GM19452 (cell line): ENCODE data around the gene NEK10.

Experiments
- ATAC-seq: cut with Tn5 transposase; IDR thresholded peaks from one replicate; pipeline ENCODE4 v1.9.1; 2021; ENCODE audit not compliant: unreplicated experiment

Gene NEK10

DNA sequence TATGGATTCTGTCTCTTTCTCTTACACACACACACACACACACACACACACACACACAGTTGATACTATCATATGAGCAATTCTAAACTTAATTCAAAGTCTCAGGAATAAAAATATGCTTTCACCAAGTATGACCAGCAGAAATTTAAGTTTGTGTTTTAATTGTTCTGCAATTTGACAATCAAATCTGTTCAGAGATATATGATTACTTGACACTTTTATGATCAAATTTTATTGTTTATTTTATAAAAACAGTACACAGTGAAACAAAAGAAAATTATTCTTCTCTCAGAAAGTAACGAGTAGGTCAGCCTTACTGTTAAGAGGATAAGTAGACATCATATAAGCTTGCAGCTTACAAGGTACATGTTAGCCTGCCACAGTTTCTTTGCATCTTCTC is 114.3 kb downstream of the NEK10 start:
- no peak for ATAC-seq

DNA sequence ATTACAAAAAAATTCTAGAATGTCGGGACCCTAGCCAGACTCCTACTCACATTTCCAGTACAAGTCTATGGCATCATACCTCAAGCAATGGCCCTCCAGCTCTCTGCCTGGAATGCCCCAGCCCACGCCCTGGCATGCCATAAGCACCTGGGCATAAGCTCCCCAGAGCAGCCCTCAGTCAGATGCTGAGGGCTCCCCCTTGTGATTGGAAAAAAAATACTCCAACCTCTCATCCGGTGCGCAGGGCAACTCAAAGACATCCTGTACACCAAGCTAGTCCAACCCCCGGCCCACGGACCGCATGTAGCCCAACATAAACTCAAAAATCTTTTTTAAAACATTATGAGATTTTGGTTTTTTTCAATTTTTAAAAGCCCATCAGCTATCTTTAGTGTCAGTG is 115.4 kb downstream of the NEK10 start:
- peak; percentile 63 for ATAC-seq

DNA sequence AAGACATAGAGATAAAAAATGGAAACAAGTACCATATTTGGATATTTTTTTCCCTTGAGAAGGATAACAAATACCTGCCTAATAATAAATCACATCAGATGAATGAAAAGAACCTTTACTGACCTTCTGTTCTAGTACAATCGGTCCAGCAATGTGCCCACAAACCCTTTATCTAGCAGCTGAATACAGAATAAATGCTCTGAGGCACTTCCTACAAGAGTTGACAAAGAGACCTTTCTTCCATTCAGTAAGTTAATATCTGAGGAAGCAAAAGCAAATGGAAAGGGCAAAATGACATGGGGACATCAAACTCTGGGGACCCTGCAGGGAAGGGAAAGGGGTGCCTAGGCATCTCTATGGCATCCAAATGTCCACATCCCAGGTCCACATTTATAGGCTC is 115.8 kb downstream of the NEK10 start:
- no peak for ATAC-seq

DNA sequence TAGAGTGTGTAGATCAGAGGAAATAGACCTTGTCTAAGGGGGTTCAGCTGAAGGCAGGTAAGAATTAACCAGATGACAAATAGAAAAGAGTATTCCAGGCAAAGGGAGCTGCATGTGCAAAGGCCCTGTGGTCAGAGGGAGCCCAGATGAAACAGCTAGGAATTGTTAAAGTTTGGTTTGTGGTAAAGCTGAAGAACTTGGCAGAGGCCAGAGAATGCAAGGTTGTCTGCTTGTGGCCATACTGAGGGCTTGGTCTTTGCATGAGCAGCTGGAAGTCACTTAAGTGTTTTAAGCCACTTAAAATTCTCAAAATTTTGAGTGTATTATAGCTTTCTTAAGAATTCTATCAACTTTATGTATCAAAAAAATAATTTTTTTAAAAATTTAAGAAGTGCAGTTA is 116.5 kb downstream of the NEK10 start:
- ATAC-seq, result no peak

DNA sequence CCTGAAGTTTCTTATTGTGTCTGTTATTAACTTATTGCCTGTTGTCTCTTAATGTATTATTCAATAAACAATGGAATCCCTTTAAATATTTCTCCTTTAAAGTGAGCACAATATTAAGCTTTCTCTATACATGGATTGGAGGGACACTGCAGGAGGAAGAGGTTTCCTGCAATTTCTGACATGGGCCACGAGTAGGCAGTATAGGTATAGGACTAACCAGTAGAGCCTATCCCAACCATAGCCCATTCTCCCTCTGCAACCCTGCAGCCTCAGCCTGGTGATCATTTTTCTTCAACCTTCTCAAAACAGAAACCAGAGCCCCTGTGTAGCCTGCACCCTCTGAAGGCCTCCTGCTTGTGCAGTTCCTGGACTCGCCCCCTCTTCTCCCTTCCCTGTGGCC is 124.8 kb downstream of the NEK10 start:
- no peak for ATAC-seq

DNA sequence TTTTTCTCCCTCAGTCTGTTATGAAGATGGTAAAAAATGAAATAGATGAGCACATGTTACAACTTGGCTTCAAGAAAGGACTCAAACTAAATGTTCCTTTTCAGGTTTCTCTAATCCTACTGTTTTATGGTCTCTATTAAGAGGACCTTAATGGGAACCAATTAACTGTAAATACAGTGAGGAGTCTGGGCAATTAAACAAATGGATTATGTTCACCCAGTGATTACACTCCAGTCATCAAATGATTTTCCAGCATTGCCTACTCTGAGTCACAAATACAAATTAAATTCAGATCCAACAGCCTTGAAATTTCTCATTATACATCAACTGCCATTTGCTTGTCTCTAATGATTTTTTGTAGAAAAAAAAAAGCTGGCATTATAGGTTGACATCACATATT is 129.2 kb downstream of the NEK10 start:
- ATAC-seq, result no peak

DNA sequence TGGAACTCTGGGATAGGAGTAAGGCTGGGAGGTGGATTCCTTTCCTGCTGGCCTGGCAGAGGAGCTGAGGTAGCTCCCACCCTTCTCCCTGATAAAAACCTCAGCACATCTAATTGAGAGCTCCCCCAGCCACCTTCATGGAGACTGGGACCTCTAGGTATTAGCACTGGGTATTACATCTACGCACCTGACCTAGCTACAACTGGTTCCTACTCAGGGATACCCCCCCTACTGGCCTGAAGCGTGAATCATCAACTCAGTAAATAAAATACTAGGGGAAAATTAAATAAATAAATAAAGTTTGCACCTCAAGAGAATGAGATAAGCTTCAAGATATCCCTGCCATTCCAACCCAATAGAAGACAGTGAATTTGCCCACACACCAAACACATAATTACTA is 140.4 kb downstream of the NEK10 start:
- ATAC-seq, result no peak

DNA sequence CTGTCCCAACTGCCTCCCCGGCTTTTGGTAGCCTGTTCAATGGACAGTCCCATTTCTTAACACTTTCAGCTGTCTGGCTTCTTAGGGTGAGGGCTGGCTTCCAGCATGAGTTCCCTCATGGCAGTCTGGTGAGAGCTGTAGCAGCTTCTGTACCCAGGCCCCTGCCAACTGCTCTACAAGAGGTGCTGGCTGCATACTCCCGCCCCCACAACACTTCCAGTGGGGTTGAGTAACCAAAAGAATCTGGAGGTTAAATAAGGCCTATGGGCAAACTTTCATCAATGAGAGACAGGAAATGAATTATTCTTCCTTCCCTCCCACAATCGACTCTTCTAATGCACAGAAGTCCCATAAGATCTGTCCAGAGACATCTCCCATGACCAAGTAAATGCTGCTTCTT is 145.0 kb downstream of the NEK10 start:
- ATAC-seq, result no peak

DNA sequence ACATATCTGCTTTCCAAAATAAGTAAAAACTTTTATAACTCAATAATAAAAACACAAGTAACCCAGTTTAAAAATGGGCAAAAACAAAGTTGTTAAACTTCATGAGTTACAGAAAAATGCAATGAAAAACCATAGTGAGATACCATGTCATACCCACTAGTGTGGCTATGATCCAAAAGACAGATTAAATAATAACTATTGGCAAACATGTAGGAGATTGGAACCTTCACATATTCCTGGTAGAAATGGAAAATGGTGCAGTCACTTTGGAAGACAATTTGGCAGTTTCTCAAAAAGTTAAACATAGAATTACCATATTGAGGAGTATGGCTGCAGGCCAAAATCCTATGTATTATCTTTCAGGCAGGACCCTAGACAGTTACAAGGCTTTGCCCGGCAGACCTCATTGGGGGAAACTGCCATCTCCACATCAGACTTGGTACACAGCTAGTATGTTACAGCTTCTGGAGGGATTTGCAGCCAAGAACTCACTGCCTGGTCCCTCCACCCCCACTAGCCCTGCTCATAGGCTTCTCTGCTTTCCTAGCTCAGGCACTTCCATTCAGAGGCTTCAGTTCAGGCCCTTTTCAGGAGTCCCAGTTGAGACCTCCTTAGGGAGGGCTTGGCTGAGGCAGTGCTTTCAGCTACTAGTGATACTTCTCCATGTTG is 147.8 kb downstream of the NEK10 start:
- no peak for ATAC-seq

DNA sequence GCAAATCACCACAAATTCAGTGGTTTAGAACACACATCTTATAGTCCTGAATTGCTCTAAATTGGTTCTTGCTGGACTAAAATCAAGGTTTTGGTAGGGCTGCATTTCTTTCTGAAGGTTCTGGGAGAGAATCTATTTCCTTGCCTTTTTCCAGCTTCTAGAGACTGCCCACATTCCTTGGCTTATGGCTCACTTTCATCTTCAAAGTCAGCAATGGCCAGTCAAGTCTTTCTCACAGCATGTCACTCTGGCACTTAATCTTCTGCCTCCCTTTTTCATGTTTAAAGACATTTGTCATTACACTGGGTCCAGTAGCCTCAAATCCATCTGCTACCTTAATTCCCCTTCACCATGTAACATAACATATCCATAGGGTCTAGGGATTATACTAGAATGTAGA is 149.0 kb downstream of the NEK10 start:
- ATAC-seq, result no peak

DNA sequence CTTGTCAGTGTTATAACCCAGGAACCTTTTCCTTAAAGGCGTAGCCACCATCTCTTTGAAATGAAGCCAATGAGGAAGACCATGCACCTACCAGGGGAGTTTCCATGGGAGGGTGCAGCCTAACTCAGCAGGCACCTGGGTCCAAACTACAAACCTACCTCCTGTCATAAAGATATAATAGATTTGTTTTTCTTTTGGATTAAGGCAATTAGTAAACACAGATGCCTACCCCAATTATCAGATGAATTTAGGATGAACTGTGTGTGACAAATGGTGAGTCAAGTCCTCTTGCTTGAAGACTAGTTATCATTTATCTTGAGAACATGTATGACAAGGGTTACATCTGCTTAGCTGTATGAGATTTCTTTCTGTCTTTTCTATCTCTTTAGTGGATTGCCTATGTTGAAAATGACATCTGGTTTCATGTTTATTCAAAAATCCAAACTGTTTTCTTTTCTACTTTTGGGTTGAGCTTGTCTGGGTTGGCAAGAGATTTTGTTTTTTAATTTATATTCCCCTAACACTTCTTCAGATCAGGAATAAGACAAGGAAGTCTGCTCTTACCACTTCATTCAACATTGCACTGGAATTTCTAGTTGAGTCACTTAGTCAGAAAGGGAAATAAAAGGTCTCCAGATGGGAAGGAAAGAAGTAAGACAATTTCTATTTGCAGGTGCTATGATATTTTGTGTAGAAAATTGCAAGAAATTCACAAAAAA is 149.9 kb downstream of the NEK10 start:
- ATAC-seq, result no peak

DNA sequence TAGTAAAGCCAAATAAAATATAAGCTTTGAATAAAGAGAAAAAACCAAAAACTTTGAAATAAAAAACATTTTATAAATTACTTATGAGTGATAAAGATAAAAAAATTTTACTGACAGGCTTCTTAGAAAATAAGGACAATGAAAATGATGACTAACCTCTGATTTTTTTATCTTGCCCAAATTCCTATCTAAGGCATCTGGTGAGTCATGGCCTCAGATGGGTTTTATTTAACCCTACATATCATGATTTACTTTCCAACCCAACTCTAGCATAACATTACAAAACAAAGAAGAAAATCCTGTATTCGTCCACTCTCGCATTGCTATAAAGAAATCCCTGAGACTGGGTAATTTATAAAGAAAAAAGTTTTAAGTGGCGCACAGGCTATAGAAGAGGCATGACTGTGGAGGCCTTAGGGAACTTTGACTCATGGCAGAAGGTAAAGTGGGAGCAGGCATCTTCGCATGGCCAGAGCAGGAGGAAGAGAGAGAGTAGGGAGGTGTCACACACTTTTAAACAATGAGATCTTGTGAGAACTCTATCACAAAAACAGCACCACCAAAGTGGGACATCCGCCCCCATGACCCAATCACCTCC is 152.1 kb downstream of the NEK10 start:
- ATAC-seq, result no peak

DNA sequence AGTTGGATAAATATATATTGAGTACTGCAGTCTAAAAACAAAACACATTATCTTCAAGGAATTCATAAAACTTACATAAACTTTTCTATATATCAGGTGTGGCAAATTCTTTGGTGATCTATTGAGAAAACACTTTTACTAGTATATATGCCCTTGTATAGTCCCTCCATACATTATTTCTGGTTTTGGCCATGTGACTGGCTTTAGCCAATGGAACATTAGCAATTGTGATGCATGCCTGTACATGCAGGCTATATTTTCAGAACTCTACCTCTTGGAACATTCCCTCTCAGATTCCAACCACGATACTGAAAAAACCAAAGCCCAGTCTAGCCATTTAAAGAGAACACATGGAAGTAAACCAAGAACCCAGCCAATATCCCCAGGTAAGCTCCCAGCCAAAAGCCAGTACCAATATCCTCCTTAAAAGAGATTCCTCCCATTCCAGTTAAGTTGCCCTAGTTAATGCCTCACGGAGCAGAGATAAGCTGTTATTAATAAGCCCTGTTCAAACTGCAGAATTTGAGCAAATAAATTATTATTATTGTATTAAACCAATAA is 152.8 kb downstream of the NEK10 start:
- no peak for ATAC-seq

DNA sequence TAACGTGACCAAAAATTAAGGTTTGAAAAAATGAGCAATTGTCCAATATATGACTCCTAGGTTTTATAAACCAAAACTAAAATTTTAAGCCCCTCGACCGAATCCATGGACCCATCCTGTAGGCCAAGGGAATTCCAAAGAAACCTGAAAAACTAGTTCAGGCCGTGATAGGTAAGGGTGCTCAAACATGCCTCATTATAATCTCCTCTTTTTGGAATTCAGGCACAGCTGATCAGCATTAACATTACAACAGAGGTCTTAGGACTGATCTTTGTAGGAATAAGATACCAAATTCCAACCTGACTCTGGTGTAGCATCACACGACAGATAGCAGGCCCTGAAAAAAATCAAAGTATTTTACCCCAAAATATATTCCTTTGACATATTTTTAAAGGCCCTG is 155.7 kb downstream of the NEK10 start:
- ATAC-seq, result no peak

DNA sequence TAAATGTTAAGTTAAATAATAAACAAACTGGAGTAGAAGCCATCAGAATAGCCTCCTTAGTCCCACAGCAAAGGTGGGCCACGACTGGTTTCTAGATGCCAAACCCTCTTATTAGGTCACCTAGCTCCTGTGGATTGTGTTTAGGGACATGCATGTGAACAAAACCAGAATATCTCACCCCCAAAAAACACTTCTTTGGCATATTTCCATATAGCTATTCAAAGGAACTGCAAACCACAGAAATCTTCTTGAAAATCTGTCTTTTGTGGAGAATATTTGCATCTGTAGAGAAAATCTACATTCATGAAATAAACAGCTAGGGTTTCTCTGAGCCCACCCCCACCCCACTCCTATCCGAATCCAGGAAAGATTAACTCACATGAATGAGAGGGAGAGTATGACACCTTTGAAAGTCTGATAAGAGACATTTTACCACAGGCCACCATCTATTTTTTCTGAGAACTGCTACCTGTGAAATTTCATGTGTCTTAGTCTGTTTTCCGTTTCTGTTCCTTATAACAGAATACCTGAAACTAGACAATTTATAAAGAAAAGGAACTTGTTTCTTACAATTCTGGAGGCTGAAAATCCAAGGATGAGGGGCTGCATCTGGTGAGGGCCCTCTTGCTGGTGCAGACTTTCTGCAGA is 159.4 kb downstream of the NEK10 start:
- no peak for ATAC-seq

DNA sequence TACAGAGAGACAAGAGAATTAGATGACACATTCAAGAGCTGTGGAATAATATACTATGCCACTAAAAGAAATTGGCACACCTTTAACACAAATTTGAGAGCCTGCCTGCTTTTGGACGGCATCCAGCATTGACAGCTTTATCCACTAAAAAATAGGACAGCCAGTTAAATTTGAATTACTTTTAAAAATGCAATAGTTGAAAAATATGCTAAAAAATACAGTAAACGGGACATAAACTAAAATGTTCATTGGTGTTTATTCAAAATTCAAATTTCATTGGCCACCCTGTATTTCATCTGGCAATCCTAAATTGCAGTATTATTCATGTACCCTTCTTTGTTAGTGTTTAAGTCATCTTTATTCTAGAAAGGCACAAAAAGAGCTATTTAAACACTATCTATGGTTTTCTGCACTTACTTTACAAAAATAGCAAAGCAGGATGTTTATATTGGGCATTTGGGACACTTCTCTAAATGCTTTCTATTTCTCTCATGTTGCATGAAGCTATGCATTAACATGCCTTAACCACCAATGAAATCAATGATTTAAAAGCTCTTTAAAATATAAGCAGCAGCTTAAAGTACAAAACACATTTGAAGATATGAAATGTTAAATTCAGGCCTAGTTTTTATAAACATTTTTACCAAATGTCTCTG is 160.1 kb downstream of the NEK10 start:
- no peak for ATAC-seq

DNA sequence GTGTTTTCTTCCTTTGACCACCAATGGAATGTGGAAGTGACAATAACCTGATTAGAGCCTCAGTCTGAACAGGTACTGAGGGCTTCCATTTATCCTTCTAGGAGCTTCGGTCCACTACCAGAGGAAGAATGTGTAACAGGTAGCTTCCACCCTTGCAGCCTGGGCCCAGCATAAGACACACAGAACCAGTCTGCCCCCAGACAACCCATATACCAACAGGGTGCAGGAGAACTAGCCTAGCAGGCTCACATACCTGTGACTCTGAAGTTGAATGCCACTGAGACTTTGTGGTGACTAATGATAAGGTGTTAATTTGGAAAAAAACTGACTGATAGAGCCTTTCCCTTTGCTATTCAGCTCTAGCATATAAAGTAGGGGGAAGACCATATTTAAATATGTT is 166.2 kb downstream of the NEK10 start:
- no peak for ATAC-seq

DNA sequence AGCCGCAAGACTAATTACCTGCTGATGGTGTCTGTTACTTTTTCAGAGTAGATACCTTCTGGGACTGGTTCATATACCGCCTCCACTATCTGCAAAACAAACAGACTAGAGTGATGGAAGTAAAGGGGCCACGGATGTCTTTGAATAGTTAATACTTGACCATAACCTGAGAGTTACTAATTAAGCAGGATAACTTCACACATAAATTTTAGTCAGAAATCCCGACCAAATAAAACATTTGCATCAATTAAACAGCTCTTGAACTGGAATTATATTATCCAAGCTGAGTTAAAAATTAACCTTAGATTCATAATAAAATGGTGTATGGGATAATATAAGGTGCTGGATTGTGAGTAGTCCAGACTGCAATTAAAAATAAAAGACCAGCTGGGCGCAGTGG is 167.7 kb downstream of the NEK10 start:
- no peak for ATAC-seq

DNA sequence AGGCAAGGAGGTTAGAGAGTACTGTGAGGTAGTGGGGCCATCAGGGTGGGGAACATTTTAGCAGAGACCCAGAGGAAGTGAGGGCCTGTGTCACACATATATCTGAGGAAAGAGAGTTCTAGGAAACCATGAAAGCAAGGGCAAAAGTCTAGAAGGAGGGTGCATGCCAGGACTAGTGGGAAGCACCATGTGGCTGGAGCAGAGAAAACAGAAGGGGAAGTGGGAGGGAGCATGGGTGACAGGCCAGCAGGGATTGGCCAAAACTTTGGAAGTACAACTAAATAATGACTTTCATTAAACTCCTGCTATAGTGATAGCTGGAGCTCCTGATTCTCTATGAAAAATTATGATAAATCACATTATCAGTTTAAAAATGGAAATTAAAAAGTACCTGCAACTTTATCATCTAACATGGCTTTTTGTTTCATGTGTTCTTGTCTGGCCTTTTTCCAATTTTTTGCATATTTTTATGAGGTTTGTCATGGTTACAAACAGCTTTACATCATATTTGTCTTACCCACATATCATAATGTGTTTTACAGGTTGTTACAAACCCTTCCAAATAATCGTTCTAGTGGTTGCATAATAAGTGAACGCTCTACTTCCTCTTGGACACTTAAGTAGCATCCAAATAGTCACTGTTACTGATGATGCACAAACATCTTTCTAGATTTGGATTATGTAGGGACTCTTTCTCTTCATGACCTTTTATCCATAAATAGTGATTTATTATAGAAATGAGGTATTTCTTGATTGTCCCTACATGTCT is 168.3 kb downstream of the NEK10 start:
- ATAC-seq, result no peak

DNA sequence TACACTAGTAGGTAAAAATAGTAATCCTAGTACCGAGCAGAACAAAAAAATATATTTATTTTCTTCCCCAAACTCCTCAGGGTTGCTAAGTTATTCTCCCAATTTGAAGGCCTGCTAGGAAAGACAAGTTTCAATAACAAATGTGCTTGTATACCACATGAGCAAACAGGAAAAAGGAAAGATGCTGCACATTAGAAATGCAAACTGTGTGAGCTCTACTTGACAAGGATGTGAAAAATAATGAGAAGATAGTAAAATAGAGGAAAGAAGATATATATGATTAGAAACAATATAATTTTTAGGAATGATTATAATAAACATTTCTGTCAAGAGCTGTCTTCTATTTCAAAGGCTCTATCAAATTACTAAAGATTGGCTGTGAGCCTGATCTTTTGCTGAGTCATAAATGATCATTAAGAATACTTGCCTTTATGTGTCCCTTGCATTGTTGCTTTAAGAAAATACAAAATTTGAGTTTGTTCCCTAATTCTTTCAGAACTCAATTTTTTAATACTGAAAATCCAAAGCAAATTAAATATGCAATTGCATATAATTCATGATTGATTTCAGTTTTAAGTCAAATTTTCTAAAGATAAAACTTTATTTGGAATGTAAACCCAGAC is 174.2 kb downstream of the NEK10 start:
- ATAC-seq, result no peak
